ENCODE results near the gene LRIG3. TPM values are rescaled to one million over a fixed set of nuclear protein-coding genes. Genes with fewer than 3 reads are reported as not detected.

The LRIG3 gene
- polyA plus RNA-seq, 1 of the 3 experiments (the other 2 are of a cell fraction): 0.03 TPM

GRCh38 chr12:58932806-58933681, 12.7 kb upstream of the LRIG3 start:
- no peaks in the 10 kb centered on the region for H4K20me1 ChIP-seq (ENCODE audit: insufficient read depth)
- H3K4me2 ChIP-seq: no peak overlapping the region
- no peak overlapping the region for H2AFZ ChIP-seq (ENCODE audit: low read depth)
- no peak overlapping the region for H3K9ac ChIP-seq
- H3K79me2 ChIP-seq (ENCODE audit: insufficient read depth): no peaks in the 10 kb centered on the region
- WGBS (ENCODE audit: low lambda C conversion rate): 25% methylated on average over 8 of the region's 8 CpGs
- no peak for DNase-seq
- H3K36me3 ChIP-seq (replicated peaks in 1 of 2; ENCODE audit: control insufficient read depth in 1 of 2, insufficient read depth in 2 of 2, low read length in 1 of 2): no peaks in the 10 kb centered on the region
- H3K4me1 ChIP-seq (ENCODE audit: control insufficient read depth in 1 of 2, insufficient read depth in 2 of 2, low read depth in 1 of 2, low read length in 1 of 2): no peaks in the 10 kb centered on the region
- no peak overlapping the region for H3K27ac ChIP-seq (ENCODE audit: low read depth in 2 of 2, low read length in 1 of 2)
- no peak overlapping the region for H3K4me3 ChIP-seq (ENCODE audit: low read depth in 2 of 2, low read length in 1 of 2)
- no peaks in the 10 kb centered on the region for H3K9me2 ChIP-seq
- H3K9me3 ChIP-seq: no peaks in the 10 kb centered on the region
- H3F3A ChIP-seq (replicated peaks; ENCODE audit: insufficient read depth): peaks cover 4% of the 10 kb centered on the region
- ChIA-PET CTCF (interaction anchor here (1.7 to 1.8 kb wide), 2 partner anchors 9 to 19 kb away, joined by 5 to 7 read pairs; no protein-coding TSS in a partner anchor), POLR2A (no interaction called here)
- peaks cover 22% of the 10 kb centered on the region; the same call in 1 of the 2 replicates for H3K27me3 ChIP-seq (ENCODE audit: insufficient read depth)
- no peak for TF ChIP-seq USF1 (IDR thresholded peaks at IDR 0.05; ENCODE audit: borderline replicate concordance, low read depth)
- TF ChIP-seq USF2 (IDR thresholded peaks at IDR 0.05; ENCODE audit: borderline replicate concordance, low read depth, low read length): no peak
- no peak for TF ChIP-seq EP300 (IDR thresholded peaks at IDR 0.05; ENCODE audit: borderline replicate concordance in 1 of 2, low read depth in 1 of 2, low read length in 1 of 2)
- no peak for TF ChIP-seq SIN3A (IDR thresholded peaks at IDR 0.05; ENCODE audit: borderline replicate concordance, low read depth, low read length)
- no peak for TF ChIP-seq EZH2phosphoT487 (IDR thresholded peaks at IDR 0.05; ENCODE audit: borderline replicate concordance, low read depth)
- TF ChIP-seq TEAD4 (IDR thresholded peaks at IDR 0.05; ENCODE audit: borderline replicate concordance, insufficient read depth): no peak
- no peak for TF ChIP-seq IRF3 (IDR thresholded peaks at IDR 0.05; ENCODE audit: low read depth, low read length)
- TF ChIP-seq RAD21 (IDR thresholded peaks at IDR 0.05; ENCODE audit: low read length): no peak
- no peak for TF ChIP-seq POLR2AphosphoS5 (IDR thresholded peaks at IDR 0.05; ENCODE audit: low read depth, low read length)
- TF ChIP-seq NFIC (IDR thresholded peaks at IDR 0.05; ENCODE audit: borderline replicate concordance): no peak
- no peak for TF ChIP-seq FOXJ3 (CRISPR knock-in tag; IDR thresholded peaks at IDR 0.05)
- no peak for TF ChIP-seq JUND (IDR thresholded peaks at IDR 0.05)
- TF ChIP-seq MXI1 (IDR thresholded peaks at IDR 0.05; ENCODE audit: low read depth, low read length): no peak
- no peak for TF ChIP-seq PBX3 (IDR thresholded peaks at IDR 0.05)
- no peak for TF ChIP-seq ELF1 (IDR thresholded peaks at IDR 0.05)
- no peak for TF ChIP-seq TAF1 (IDR thresholded peaks at IDR 0.05; ENCODE audit: borderline replicate concordance, low read depth, low read length)

Measured in SK-N-SH (cell line).